HTERT RPE-1 (cell line): ENCODE measurements around the gene MFSD6.
"Not testable (repeated sequence)": the region's sequence is repeated elsewhere in the genome, so short reads cannot be mapped to it uniquely, and the experiment has no call there.

Experiments
- in situ Hi-C: fragments of 300-500 bp; cut with MboI; formaldehyde crosslinking; loops from 4 replicates; pipeline ENCODE4 v1.14.3; 2020; ENCODE audit warnings: low sequenced_read_pairs

MFSD6 gene

GRCh38 chr2:190405070-190405469 is 3.1 kb upstream of the MFSD6 start:
- in situ Hi-C loops: no loop called here

GRCh38 chr2:190405995-190406394 is 2.2 kb upstream of the MFSD6 start:
- in situ Hi-C loops: no loop called here

GRCh38 chr2:190406805-190407204 is 1.4 kb upstream of the MFSD6 start:
- in situ Hi-C loops: no loop called here

GRCh38 chr2:190407246-190407661 is 901 bp upstream of the MFSD6 start:
- in situ Hi-C loops: no loop called here

- in situ Hi-C loops: no loop called here
Measured at GRCh38 chr2:190408538-190409271, 550 bp downstream of the MFSD6 start.

GRCh38 chr2:190409616-190410015 is 1.5 kb downstream of the MFSD6 start:
- in situ Hi-C loops: no loop called here

- in situ Hi-C loops: no loop called here
Measured at GRCh38 chr2:190410166-190410565, 2.0 kb downstream of the MFSD6 start.

- in situ Hi-C loops: no loop called here
Measured at GRCh38 chr2:190412966-190413365, 4.8 kb downstream of the MFSD6 start.

- in situ Hi-C loops: no loop called here
Measured at GRCh38 chr2:190413421-190413820, 5.3 kb downstream of the MFSD6 start.

GRCh38 chr2:190415251-190415650 is 7.1 kb downstream of the MFSD6 start:
- in situ Hi-C loops: no loop called here

GRCh38 chr2:190415794-190416775 is 7.9 kb downstream of the MFSD6 start:
- in situ Hi-C loops: no loop called here

GRCh38 chr2:190417045-190417842 is 9.1 kb downstream of the MFSD6 start:
- in situ Hi-C loops: no loop called here

GRCh38 chr2:190418727-190419126 is 10.6 kb downstream of the MFSD6 start:
- in situ Hi-C loops: no loop called here

GRCh38 chr2:190420801-190421200 is 12.6 kb downstream of the MFSD6 start:
- in situ Hi-C loops: no loop called here

GRCh38 chr2:190425221-190425866 is 17.2 kb downstream of the MFSD6 start:
- in situ Hi-C loops: no loop called here

- in situ Hi-C loops: no loop called here
Measured at GRCh38 chr2:190425883-190426658, 17.9 kb downstream of the MFSD6 start.

- in situ Hi-C loops: not testable (repeated sequence)
Measured at GRCh38 chr2:190430866-190431265, 22.7 kb downstream of the MFSD6 start.

- in situ Hi-C loops: no loop called here
Measured at GRCh38 chr2:190431907-190432306, 23.8 kb downstream of the MFSD6 start.

GRCh38 chr2:190432567-190433231 is 24.5 kb downstream of the MFSD6 start:
- in situ Hi-C loops: no loop called here
